ENCODE measurements around the gene RNF31. TPM values are rescaled to one million over a fixed set of nuclear protein-coding genes. Genes with fewer than 3 reads are reported as not detected.

The RNF31 gene
- total RNA-seq, 5 donors from 2014 or later (not counting 1 experiment from before 2014, with no cell fraction given): 67.7 to 131 (median 100) TPM

DNA sequence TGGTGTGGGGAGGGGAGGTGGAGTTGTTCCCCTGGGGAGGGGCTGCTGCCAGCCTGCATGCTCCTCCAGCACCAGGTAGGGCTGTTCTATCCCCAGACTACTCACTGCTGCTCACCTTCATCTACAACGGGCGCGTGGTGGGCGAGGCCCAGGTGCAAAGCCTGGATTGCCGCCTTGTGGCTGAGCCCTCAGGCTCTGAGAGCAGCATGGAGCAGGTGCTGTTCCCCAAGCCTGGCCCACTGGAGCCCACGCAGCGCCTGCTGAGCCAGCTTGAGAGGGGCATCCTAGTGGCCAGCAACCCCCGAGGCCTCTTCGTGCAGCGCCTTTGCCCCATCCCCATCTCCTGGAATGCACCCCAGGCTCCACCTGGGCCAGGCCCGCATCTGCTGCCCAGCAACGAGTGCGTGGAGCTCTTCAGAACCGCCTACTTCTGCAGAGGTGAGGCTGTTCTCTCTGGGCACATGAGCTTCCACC lies 17.3 kb downstream of the RNF31 start:
- Mint-ChIP-seq H3K4me1 (peaks cover 62 to 71% (median 69%) of the 10 kb centered on the region in 3 donors), H3K9me3 (no peaks in the 10 kb centered on the region), H3K36me3 (peaks cover 62% of the 10 kb centered on the region), H3K27ac (peak overlapping the region; percentile 79 to 99), H3K4me3 (peak overlapping the region; percentile 39 to 92 (median 52)), H3K27me3 (no peaks in the 10 kb centered on the region)
- 91% methylated on average over 14 of the region's 14 CpGs for WGBS (ENCODE audit: insufficient coverage)
- Histone ChIP-seq H3K36me3 (ENCODE audit: control insufficient read depth in 2 of 2, extremely low read depth in 1 of 2, insufficient read depth in 1 of 2, low read length in 1 of 2) (peaks cover 22 to 63% of the 10 kb centered on the region in 2 donors), H3K27me3 (replicated peaks in 1 of 2; ENCODE audit: control insufficient read depth in 2 of 2, extremely low read depth in 1 of 2, insufficient read depth in 2 of 2, low read length in 1 of 2) (no peaks in the 10 kb centered on the region), H3K27ac (ENCODE audit: low read length) (no peak overlapping the region), H3K4me1 (ENCODE audit: control insufficient read depth in 1 of 2, extremely low read depth in 1 of 2, insufficient read depth in 2 of 2, low read length in 2 of 2) (peaks cover 8 to 61% of the 10 kb centered on the region in 2 experiments), H3K9me3 (no peaks in the 10 kb centered on the region), H3K4me3 (ENCODE audit: control insufficient read depth in 1 of 2, extremely low read depth in 1 of 2, low read length in 1 of 2) (no peak overlapping the region)
- ChIA-PET POLR2A (interaction anchor here in 1 of 2 donors (1.0 kb wide), 1 partner anchor 16 kb away, joined by 3 read pairs; no protein-coding TSS in a partner anchor), CTCF (interaction anchor here in 1 of 2 donors (0.6 kb wide), 1 partner anchor 221 kb away, joined by 4 read pairs; no protein-coding TSS in a partner anchor)
- ATAC-seq (replicated peaks in 1 of 4): no peak
- no peak for DNase-seq

DNA sequence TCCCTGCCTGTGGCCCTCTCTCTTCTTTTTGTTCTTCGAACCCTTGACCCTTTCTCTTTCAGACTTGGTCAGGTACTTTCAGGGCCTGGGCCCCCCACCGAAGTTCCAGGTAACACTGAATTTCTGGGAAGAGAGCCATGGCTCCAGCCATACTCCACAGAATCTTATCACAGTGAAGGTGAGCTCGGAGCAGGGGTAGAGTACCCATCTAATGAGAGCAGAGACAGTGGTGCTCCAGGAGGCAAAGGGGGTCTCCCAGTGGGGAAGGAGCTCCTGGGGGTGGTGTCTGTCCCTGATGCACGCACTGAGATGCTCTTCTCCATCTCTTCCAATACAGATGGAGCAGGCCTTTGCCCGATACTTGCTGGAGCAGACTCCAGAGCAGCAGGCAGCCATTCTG lies 18.5 kb downstream of the RNF31 start:
- ChIA-PET POLR2A (interaction anchor here in 1 of 2 donors (0.5 kb wide), 1 partner anchor 44 kb away, joined by 5 read pairs; no protein-coding TSS in a partner anchor), CTCF (no interaction called here)
- ATAC-seq (replicated peaks in 1 of 4) (no peak), DNase-seq (no peak)
- H3K9me3 Mint-ChIP-seq: no peaks in the 10 kb centered on the region
- Histone ChIP-seq H3K4me3 (ENCODE audit: control insufficient read depth in 1 of 2, extremely low read depth in 1 of 2, low read length in 1 of 2) (no peak overlapping the region), H3K36me3 (ENCODE audit: control insufficient read depth in 2 of 2, extremely low read depth in 1 of 2, insufficient read depth in 1 of 2, low read length in 1 of 2) (peaks cover 18 to 59% of the 10 kb centered on the region in 2 donors), H3K27me3 (replicated peaks in 1 of 2; ENCODE audit: control insufficient read depth in 2 of 2, extremely low read depth in 1 of 2, insufficient read depth in 2 of 2, low read length in 1 of 2) (no peaks in the 10 kb centered on the region), H3K4me1 (ENCODE audit: control insufficient read depth in 1 of 2, extremely low read depth in 1 of 2, insufficient read depth in 2 of 2, low read length in 2 of 2) (peaks cover 5 to 54% of the 10 kb centered on the region in 2 experiments), H3K27ac (ENCODE audit: low read length) (no peak overlapping the region), H3K9me3 (no peaks in the 10 kb centered on the region)
- peak overlapping the region; percentile 61 to 68 for H3K27ac Mint-ChIP-seq
- H3K4me3 Mint-ChIP-seq: peak overlapping the region in 1 of 3 donors; percentile 92
- no peaks in the 10 kb centered on the region for H3K27me3 Mint-ChIP-seq
- H3K36me3 Mint-ChIP-seq: peaks cover 59% of the 10 kb centered on the region
- WGBS (ENCODE audit: insufficient coverage): 100% methylated on average over 1 of the region's 5 CpGs
- peaks cover 54 to 70% (median 68%) of the 10 kb centered on the region in 3 donors for H3K4me1 Mint-ChIP-seq

DNA sequence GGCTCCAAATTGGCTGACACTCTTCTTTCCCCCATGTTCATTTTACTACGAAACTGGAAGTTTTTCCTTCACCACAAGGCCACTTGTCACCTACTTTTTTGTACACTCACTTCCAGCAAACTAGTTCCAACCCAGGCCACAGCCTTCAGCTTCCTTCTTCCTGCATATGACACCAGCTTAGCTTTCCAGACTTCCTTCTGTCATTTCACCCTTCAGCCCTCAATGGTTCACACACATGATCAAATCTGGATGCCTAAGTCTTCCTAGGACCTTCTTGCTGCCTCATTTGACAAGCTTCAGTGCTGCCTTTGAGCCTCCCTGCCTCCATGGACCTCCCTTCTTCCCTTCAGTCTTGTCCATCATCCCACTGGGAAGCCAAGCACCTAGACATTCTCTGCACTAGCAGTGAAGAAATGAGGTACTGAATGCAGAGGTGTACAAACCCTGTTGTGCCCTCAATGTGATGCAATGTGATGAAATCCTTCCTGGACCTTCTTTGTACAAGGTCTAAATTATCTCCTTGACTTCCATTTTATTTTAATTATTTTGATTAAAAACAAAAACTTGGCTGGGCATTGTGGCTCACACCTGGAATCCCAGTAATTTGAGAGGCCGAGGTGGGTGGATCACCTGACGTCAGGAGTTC lies 20.3 kb downstream of the RNF31 start:
- Histone ChIP-seq H3K4me1 (ENCODE audit: control insufficient read depth in 1 of 2, extremely low read depth in 1 of 2, insufficient read depth in 2 of 2, low read length in 2 of 2) (peaks cover 6 to 58% of the 10 kb centered on the region in 2 experiments), H3K27me3 (replicated peaks in 1 of 2; ENCODE audit: control insufficient read depth in 2 of 2, extremely low read depth in 1 of 2, insufficient read depth in 2 of 2, low read length in 1 of 2) (no peaks in the 10 kb centered on the region), H3K4me3 (ENCODE audit: control insufficient read depth in 1 of 2, extremely low read depth in 1 of 2, low read length in 1 of 2) (no peak overlapping the region), H3K27ac (ENCODE audit: low read length) (no peak overlapping the region), H3K9me3 (no peaks in the 10 kb centered on the region), H3K36me3 (ENCODE audit: control insufficient read depth in 2 of 2, extremely low read depth in 1 of 2, insufficient read depth in 1 of 2, low read length in 1 of 2) (peaks cover 18 to 58% of the 10 kb centered on the region in 2 donors)
- Mint-ChIP-seq H3K27ac (peak overlapping the region in 1 of 2 donors; percentile 76), H3K9me3 (no peaks in the 10 kb centered on the region), H3K27me3 (no peaks in the 10 kb centered on the region), H3K4me1 (peaks cover 51 to 67% (median 65%) of the 10 kb centered on the region in 3 donors), H3K4me3 (no peak overlapping the region), H3K36me3 (peaks cover 53% of the 10 kb centered on the region)
- ChIA-PET POLR2A (no interaction called here), CTCF (no interaction called here)
- DNase-seq: no peak
- no peak for ATAC-seq (replicated peaks in 1 of 4)
- 85% methylated on average over 3 of the region's 3 CpGs for WGBS (ENCODE audit: insufficient coverage)

DNA sequence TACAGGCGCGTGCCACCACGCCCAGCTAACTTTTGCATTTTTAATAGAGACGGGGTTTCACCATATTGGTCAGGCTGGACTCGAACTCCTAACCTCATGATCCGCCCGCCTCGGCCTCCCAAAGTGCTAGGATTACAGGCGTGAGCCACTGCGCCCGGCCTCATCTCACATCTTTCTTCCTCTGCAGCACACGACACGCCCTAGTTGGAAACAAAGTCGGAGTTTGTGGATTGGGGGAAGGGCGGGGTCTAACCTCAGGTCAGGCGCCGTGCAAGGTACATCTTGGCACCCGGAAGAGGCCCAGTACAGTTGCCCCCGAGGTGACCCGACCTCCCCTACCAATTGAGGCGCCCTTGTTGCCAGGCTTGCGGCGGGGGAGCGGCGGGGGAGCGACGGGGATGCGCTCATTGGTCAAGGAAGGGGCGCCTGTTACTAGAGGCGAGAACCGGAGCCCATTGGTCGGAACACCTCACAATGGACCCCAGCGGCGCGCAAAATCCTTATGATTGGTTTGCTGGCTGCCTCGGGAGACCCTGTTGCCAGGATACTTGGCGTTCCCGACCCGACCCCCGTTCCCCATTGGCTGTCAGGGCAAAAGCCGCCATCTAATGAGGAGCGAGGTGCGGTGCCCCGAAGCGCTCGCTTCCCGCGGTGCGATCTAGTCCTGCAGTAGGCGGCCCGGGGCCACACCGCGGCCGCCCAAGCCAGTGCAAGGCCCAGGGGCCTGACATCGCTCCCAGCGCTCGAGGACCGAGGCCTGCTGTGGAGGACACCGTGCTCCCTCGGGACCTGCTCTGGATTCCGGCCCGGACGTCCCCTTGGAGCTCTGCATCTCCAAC lies 24.3 kb downstream of the RNF31 start, which contains the start of gene REC8:
Gene REC8 (plus strand): TSS at position 659 of the 839 bp plus-strand sequence. CDS start 473 bp downstream, outside the sequence.
- peaks cover 2 to 28% of the 10 kb centered on the region in 2 experiments for H3K4me1 ChIP-seq (ENCODE audit: control insufficient read depth in 1 of 2, extremely low read depth in 1 of 2, insufficient read depth in 2 of 2, low read length in 2 of 2)
- no peaks in the 10 kb centered on the region for H3K9me3 ChIP-seq
- H3K36me3 ChIP-seq (ENCODE audit: control insufficient read depth in 2 of 2, extremely low read depth in 1 of 2, insufficient read depth in 1 of 2, low read length in 1 of 2): peaks cover 3 to 22% of the 10 kb centered on the region in 2 donors
- peaks cover 26 to 52% (median 37%) of the 10 kb centered on the region in 3 donors for H3K4me1 Mint-ChIP-seq
- H3K27ac ChIP-seq (ENCODE audit: low read length): peak within 1 kb of the TSS; percentile 27
- ChIA-PET CTCF (interaction anchor here in 1 of 2 donors (0.6 to 0.7 kb wide), 2 partner anchors 9 to 11 kb away, joined by 3 to 4 read pairs; partner anchors contain the start of gene IRF9), POLR2A (interaction anchor here (0.5 to 1.2 kb wide), 6 partner anchors 8 to 227 kb away, joined by 4 to 9 read pairs (median 4); partner anchors contain the start of gene NYNRIN (in 1 of the 2))
- peak within 1 kb of the TSS; percentile 79 to 91 (median 86) for H3K4me3 Mint-ChIP-seq
- H3K27ac Mint-ChIP-seq: peak within 1 kb of the TSS; percentile 87 to 93
- no peaks in the 10 kb centered on the region for H3K27me3 ChIP-seq (replicated peaks in 1 of 2; ENCODE audit: control insufficient read depth in 2 of 2, extremely low read depth in 1 of 2, insufficient read depth in 2 of 2, low read length in 1 of 2)
- peak within 1 kb of the TSS; percentile 48 to 58 for H3K4me3 ChIP-seq (ENCODE audit: control insufficient read depth in 1 of 2, extremely low read depth in 1 of 2, low read length in 1 of 2)
- 21% methylated on average over 51 of the region's 63 CpGs for WGBS (ENCODE audit: insufficient coverage)
- no peaks in the 10 kb centered on the region for H3K27me3 Mint-ChIP-seq
- H3K36me3 Mint-ChIP-seq: peaks cover 34% of the 10 kb centered on the region
- ATAC-seq (replicated peaks in 1 of 4) (peak; percentile 79 to 88 (median 85)), DNase-seq (peak; percentile 47 to 87 (median 77))
- H3K9me3 Mint-ChIP-seq: no peaks in the 10 kb centered on the region

DNA sequence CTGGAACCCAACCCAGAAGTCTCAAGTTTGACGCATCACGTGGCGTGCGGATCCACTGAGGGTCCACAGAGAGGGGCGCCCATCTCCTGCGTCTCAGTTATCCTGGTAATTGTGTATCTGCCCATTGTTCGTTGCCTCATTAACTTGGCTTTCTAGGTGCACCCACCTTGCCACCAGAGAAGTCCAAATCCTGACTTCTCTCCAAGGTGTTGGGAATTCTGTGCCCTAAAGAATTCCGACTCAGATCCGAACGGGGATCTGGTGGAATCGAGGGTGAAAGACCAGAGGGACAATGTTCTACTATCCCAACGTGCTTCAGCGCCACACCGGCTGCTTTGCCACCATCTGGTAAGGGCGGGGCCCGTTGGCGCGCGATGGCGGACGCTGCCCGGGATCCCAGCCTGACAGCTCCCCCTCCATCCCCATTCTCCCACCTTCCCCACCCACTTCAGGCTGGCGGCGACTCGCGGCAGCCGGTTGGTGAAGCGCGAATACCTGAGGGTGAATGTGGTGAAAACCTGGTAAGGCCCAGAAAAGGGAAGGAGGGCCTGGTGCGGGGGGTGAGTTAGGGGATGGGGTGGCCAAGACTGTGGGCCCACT lies 25.1 kb downstream of the RNF31 start:
- Histone ChIP-seq H3K9me3 (no peaks in the 10 kb centered on the region), H3K4me1 (ENCODE audit: control insufficient read depth in 1 of 2, extremely low read depth in 1 of 2, insufficient read depth in 2 of 2, low read length in 2 of 2) (peaks cover 2 to 28% of the 10 kb centered on the region in 2 experiments), H3K4me3 (ENCODE audit: control insufficient read depth in 1 of 2, extremely low read depth in 1 of 2, low read length in 1 of 2) (peak overlapping the region; percentile 48 to 58), H3K27ac (ENCODE audit: low read length) (peak overlapping the region; percentile 27), H3K36me3 (ENCODE audit: control insufficient read depth in 2 of 2, extremely low read depth in 1 of 2, insufficient read depth in 1 of 2, low read length in 1 of 2) (peaks cover 4 to 24% of the 10 kb centered on the region in 2 donors), H3K27me3 (replicated peaks in 1 of 2; ENCODE audit: control insufficient read depth in 2 of 2, extremely low read depth in 1 of 2, insufficient read depth in 2 of 2, low read length in 1 of 2) (no peaks in the 10 kb centered on the region)
- Mint-ChIP-seq H3K27me3 (no peaks in the 10 kb centered on the region), H3K9me3 (no peaks in the 10 kb centered on the region), H3K36me3 (peaks cover 29% of the 10 kb centered on the region), H3K4me1 (peaks cover 25 to 48% (median 34%) of the 10 kb centered on the region in 3 donors), H3K4me3 (peak overlapping the region; percentile 79 to 91 (median 86)), H3K27ac (peak overlapping the region; percentile 63 to 87)
- POLR2A ChIA-PET: interaction anchor here in 1 of 2 donors (0.5 kb wide), 1 partner anchor 59 kb away, joined by 6 read pairs; no protein-coding TSS in a partner anchor
- WGBS (ENCODE audit: insufficient coverage): 60% methylated on average over 12 of the region's 30 CpGs
- CTCF ChIA-PET: no interaction called here
- DNase-seq (no peak), ATAC-seq (replicated peaks in 1 of 4) (no peak)
